GF-D8 (cell line): ENCODE results near the gene IFNG-AS1.

Experiments
- DNase-seq: peaks from one replicate; lab custom pipeline; 2025; lab: John Stamatoyannopoulos, UW

The IFNG-AS1 gene

DNA sequence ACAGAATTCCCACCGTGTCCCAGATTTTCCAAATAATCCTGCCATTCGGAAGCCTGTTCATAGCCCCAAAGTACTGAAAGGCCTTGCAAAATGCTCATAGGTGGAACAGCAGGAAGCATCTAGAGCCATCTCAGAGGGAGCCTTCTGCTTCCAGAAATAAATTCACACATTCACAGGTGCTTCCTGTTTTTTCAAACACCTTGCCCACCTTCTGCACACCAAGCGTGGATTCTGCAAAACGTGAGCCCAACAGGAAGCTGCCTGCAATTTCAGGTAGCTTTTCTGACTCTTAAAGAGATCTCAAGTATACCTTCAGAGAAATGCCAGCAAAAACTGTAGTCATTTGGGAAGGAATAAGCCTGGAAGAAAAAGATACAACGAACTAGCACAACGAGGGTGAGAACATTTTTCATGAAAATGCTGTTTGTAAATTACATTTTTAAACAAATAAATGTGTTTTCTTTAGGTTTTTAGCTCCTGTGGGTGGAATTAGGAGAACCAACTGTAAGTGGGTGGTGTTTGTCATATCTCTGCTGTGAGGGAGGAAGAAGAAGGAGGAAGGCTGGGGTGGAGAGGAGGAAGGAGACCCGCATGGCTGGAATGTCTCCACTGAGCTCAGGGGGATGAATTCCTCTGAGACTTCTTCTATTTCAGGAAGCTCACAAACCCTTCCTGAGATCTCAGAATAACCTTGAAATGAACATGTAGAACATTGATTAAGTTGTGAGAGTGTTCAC is at the start of gene IFNG-AS1:
Gene IFNG-AS1, plus strand, starts transcription at position 264 of the 737 bp plus-strand sequence.
- no peak for DNase-seq

DNA sequence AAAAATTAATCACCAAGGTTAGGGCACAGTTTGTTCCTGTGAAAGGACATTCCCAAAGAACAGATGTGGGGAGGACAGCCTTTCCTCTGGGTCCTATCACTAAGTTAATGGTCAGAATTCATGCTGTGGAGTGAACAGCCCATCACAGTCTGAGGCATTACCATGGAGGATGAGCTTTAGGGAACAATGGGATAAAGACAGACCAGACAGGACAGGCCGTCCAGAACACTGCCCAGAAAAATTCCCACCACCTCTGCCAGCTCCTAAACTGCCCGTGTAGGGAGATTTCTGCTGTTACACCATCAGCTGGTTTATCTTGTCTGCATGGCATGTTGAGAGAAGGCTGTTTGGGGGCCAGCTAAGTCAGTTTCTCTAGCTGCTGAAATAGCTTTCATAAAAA is 49.6 kb upstream of the IFNG-AS1 start:
- DNase-seq = no peak

DNA sequence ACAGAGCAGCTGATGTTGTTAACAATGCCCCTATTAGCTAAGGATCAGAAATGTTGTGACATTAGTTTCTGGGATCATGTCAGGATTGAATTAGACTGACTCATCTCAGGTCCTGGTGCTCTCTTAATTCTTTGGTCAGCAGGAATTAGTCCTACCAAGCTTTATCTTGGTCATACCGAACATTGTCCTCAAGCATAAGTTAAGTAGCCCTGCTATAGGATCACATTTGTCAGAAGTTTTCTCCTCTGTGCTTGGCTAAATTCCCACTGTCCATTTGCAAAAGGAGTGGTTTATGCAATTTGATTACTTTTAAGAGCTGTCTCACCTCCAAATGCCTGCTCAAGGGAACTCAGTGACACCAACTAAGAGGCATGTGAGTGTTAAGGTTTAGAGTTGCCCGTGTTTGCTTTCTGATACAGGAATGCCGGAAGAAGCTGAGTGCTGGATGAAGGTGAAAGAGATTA is 48.4 kb upstream of the IFNG-AS1 start:
- DNase-seq = no peak

DNA sequence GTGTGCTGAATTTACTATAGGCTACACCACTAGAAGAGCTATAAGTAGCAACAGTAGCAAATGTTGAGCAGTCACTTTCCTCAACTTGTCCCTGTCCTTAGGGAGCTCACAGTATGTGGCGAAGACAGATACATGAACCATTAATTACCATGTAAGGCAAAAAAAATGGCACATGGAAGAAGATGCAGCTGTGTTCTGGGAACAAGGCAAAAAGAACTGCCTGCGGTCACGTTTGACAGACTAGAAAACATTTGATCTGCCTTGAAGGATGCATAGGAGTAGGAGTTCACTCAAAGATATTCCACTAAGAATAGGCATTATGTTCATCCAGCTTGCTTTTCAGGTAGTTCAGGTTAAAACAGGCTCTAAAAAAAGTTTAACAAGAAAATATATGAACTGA is 46.5 kb upstream of the IFNG-AS1 start:
- no peak for DNase-seq

- peak; percentile 2 for DNase-seq
Measured at GRCh38 chr12:67943141-67943892, 45.9 kb upstream of the IFNG-AS1 start.

DNA sequence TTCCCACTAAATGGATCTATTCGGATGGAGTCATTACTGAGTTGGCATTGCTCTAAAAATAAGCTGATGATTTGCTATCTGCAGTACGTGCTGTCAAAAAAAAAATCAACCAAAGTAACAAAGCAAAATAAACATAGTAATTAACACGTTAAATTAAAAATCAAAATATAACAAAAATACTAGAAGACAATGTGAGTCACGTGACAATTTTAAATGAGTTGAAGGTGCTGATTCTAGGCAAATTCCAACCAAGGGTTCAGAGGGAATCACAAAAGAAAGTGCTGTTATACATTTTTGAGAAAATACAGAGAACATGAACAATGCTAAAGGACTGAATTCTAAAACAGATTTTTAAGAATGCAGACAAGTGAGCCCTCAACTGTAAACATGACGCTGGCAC is 45.2 kb upstream of the IFNG-AS1 start:
- no peak for DNase-seq

DNA sequence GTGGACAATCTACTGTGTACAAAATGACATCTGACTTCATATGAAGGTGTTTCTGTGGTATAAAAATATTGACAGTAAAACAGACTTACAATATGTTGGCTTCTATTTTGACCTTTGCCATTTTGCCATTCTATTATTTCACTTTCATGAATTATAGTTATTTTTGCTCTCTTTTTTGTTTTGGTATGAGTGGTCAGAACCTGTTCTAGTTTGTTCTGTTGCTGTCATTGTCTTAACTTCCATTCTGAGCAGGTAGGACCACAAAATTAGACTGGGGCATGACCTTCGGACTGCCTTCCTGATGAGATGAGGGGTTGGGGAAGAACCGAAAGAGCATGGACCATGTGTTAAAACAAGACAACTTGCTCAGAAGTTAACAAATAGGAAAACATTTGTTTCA is 36.5 kb upstream of the IFNG-AS1 start:
- DNase-seq = no peak

DNA sequence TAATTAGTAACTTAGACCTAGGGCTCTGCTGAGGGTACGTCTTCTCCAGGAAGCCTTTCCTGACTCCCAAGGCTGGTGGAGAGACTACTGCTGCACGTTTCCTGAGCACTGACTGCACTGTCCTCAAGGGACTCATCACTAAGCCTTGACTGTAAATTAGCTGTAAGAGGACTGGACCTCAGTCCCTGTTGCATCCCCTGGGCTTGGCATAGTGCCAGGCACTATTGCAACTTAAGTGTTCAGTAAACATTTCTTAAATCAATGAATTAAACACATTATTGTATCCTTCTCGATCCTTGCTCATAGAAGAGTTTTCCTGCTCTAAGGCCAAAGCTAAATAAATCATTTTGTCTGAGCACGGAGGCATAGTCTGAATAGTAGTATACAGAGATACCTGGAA is 31.9 kb upstream of the IFNG-AS1 start:
- DNase-seq = no peak

DNA sequence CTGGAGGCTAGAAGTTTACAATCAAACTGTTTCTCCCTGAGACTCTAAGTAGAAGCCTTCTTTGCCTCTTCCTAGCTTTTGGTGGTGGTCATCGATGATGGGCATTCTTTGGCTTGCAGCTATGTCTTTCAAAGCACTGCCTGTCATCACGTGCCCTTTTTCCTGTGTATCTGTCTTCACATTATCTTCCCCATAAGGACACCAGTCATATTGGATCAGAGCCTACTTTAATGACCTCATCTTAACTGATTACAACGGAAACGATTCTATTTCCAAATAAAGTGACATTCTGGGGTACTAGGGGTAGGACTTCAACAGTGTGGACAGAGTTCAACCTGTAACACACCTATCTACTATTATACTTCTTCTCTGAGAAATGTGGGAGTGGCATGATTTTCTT is 31.1 kb upstream of the IFNG-AS1 start:
- DNase-seq = no peak

- no peak for DNase-seq
Measured at GRCh38 chr12:67964456-67964855, 24.8 kb upstream of the IFNG-AS1 start.

DNA sequence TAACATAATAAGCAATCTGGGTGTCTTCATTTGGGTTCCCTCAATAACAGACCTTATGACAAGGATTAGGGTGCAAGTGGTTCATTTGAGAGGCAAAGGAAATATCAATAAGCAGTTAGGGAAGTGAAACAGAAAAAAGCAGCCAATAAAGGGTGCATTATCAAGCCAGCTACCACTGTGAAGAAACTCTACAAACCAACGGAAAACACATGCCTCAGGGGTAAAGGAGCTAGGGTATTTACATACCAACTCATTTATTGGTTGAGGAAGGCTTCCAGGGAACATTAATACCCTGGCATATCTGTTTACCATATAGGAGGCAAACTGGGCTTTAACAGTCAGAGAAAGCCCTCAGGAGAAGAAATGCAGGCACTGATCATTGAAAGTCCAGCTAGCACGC is 22.7 kb upstream of the IFNG-AS1 start:
- DNase-seq = no peak

DNA sequence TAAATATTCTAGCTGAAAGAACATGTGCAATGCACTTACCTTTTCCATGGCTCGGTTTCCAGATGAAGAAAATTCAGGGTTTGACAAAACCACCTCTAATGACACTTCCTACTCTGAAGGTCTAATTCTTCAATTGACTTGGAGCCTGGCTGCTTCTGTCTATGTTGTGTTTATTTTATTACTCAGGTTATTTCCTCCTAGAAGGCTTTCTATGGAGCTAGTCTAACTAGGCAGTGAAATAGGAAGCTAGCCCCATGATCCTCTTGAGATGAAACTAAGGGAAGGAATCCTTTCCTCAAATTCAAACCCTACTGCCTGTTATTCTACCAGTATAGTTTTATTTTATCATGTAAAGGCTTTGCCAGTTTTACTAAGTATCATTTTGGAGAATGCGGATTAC is 20.9 kb upstream of the IFNG-AS1 start:
- DNase-seq = no peak

DNA sequence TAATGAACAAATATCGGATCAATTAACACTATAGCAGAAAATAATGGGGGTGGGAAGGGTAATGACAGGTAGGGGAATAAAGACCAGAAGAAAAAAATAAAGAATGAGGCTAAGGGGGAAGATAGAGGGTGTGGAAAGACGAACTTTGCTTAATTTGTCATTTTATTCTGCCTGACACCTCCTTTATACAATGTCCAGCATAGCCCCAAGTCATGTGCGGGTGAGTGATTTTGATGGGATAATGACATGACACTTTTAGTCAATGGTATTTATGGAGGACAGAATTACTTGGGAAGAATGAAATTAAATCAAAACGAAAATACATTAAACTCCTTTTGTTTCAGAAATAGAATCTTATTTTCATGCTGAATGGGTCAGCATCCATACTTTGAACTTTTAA is 20.5 kb upstream of the IFNG-AS1 start:
- DNase-seq = no peak

GRCh38 chr12:67969134-67969802 is 20.0 kb upstream of the IFNG-AS1 start:
- DNase-seq = no peak

DNA sequence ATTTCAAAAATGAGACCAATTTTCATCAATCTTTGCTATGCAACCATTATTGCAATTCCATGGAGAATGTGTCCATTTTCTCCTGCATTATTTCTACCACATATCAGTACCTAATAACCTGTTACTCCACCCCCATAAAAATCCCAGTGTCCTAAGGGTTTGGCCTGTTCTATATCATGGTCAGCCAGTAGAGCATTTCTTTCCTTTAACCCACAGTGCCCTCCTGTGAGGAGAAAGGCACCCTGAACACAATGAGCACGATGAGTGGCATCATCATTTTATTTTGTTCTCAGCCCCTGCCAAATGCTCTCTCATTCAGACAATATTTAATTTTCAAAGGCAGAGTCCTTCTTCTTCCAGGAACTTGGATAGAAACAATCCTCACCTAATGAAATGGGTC is 11.6 kb upstream of the IFNG-AS1 start:
- no peak for DNase-seq

GRCh38 chr12:67980391-67980790 is 8.9 kb upstream of the IFNG-AS1 start:
- no peak for DNase-seq

DNA sequence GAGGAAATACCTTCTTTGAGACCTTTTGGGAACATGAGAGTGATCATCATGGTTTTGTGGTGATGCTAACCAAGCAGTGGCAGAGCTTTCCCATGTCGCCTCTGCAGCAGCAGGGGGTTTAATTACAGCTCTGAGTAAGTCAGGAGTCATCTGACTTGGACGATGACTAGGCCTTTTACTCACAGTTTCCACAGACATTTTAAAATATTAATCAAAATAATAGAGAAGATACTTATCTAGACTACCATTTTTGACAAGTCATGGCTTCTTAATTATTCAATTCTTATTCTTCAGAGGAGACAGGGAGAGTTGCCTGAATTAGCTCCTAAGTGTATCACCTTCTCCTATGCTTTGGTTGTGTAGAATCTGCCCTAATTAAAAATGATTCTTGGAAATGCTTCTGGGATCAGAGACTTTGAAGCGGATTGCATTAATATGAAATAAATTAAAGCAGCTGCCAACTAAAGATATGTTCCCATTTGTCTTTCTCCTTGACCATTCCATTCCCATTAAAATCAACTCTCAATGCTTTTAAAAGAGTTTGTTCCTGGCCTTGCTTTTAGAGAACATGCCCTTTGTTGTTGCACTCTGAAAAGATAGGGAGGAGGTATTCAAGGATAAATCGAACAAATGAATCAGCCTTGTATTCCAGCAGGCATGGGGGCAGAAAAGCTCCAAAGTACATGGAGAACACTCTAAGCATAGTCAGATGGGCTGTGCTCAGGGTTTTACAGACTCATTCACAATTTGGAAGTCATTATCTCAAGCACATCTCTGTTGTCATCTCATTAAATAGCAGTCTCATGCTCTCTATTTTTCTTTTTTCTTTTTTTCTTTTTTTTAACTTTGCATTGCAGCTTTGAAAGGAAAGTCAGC is 7.7 kb upstream of the IFNG-AS1 start:
- DNase-seq = no peak

DNA sequence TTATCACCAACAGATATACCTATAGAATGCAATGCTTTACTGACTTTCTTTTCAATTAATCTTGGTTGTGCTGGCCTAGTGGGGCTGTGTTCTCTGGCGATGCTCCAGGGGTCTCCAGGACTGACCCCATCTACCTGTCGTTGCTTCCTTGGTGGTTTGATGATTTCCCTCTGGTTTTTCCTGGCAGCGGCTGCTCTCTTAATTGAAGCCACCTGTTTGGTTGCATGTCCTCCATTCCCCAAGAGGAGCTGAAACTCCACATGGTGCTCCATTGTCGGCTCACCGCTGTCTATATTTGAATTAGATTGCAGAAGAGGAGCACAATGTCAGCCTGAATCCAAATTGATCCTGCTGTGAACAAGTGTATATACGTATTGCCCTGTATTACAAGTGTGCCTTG is 7.1 kb upstream of the IFNG-AS1 start:
- DNase-seq = no peak

DNA sequence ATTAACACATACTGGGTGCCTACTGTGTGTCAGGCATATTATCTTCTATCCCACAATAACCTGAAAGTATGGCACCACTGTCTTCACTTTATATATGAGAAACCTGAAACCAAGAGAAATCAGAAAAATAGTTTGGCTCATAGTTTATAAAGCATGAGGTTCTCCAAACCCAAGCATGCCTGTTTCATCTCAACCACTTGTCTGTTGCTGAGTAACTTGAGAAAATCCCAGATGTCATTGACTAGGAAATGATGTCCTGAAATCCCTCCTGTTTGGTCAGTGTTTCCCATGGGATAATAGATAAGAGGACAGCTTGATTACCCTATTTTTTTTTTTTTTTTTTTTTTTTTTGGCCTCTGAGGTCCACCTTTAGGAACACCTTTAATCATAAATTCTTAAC is 2.6 kb upstream of the IFNG-AS1 start:
- DNase-seq = no peak

- no peak for DNase-seq
Measured at GRCh38 chr12:67988601-67989021, 636 bp upstream of the IFNG-AS1 start.

GRCh38 chr12:67991158-67991557 is 1.9 kb downstream of the IFNG-AS1 start:
- no peak for DNase-seq

DNA sequence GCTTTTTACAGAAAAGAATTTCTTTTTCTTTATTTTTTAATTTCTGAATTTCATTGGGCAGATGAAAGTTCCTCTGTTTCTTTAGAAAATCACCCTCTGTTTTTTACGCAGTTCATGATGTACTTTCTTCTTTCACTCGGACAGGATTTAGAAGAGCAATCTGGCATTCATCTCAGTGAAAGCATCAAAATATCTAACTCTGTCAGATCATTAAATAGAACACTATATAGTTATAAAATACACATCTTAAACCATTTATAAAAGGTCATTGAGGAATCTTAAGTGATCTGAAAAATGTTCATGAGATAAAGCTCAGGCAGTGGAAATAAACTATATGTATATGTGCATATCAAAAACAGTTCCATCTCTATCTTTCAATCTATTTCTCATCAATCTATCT is 3.9 kb downstream of the IFNG-AS1 start:
- no peak for DNase-seq
